ENCODE results near the gene KANSL2. TPM values are rescaled to one million over a fixed set of nuclear protein-coding genes. Genes with fewer than 3 reads are reported as not detected.
"Not testable (repeated sequence)": the region's sequence is repeated elsewhere in the genome, so short reads cannot be mapped to it uniquely, and the experiment has no call there.

KANSL2 gene
- polyA plus RNA-seq, 2 of the 4 experiments (the other 2 are of a cell fraction), result 30.3 to 62.8 TPM

- Histone ChIP-seq H3K27ac (no peak overlapping the region), H3K4me1 (no peaks in the 10 kb centered on the region), H3K4me3 (no peak overlapping the region), H3K9me3 (no peaks in the 10 kb centered on the region), H3K4me2 (no peak overlapping the region)
- 93% methylated on average over 4 of the region's 4 CpGs for WGBS (ENCODE audit: missing lambda C conversion rate)
- ATAC-seq (no peak), FAIRE-seq (no peak), DNase-seq (ENCODE audit: low read depth in 1 of 2, low spot score in 1 of 2) (no peak)
- TF ChIP-seq GATA3 (IDR thresholded peaks at IDR 0.05; ENCODE audit: borderline replicate concordance) (no peak), CEBPB (IDR thresholded peaks at IDR 0.05) (peak; percentile 51 to 56; a peak in 3 of 4 replicates), RNF2 (IDR thresholded peaks at IDR 0.05; ENCODE audit: borderline replicate concordance, low read depth) (no peak), PBX3 (IDR thresholded peaks at IDR 0.05) (no peak)
- ChIA-PET POLR2A (no interaction called here), CTCF (interaction anchor here (0.6 kb wide), 1 partner anchor 155 kb away, joined by 3 read pairs; no protein-coding TSS in a partner anchor)
These were observed 22.2 kb downstream of the KANSL2 start for GRCh38 chr12:48659863-48660262.

- CTCF ChIA-PET, result no interaction called here
- ATAC-seq (no peak; a peak in 1 of 6 replicates), FAIRE-seq (no peak), DNase-seq (ENCODE audit: low read depth in 1 of 2, low spot score in 1 of 2) (no peak)
- TF ChIP-seq MAFK (IDR thresholded peaks at IDR 0.05; ENCODE audit: partially characterized antibody) (peak; percentile 54), NFE2L2 (conservative IDR thresholded peaks at IDR 0.05; ENCODE audit: low read length) (no peak)
- WGBS (ENCODE audit: missing lambda C conversion rate), result 60% methylated on average over 4 of the region's 4 CpGs
- POLR2A ChIA-PET, result no interaction called here
- Histone ChIP-seq H3K27ac (no peak overlapping the region), H3K4me3 (no peak overlapping the region), H3K4me1 (no peaks in the 10 kb centered on the region), H3K4me2 (no peak overlapping the region), H3K9me3 (no peaks in the 10 kb centered on the region)
These were observed 30.4 kb downstream of the KANSL2 start for GRCh38 chr12:48651681-48652080.

- ATAC-seq, FAIRE-seq: not testable (repeated sequence)
- 94% methylated on average over 8 of the region's 8 CpGs for WGBS (ENCODE audit: missing lambda C conversion rate)
These were observed 36.7 kb downstream of the KANSL2 start for GRCh38 chr12:48645354-48645753.

GRCh38 chr12:48643011-48643410 is 39.0 kb downstream of the KANSL2 start:
- CTCF ChIA-PET, result no interaction called here
- 79% methylated on average over 2 of the region's 2 CpGs for WGBS (ENCODE audit: missing lambda C conversion rate)

More at GRCh38 chr12:48645354-48645753, 36.7 kb downstream of the KANSL2 start:
- H3K4me3 ChIP-seq; DNase-seq (ENCODE audit: low read depth in 1 of 2, low spot score in 1 of 2); H3K27ac ChIP-seq; H3K4me1 ChIP-seq; H3K4me2 ChIP-seq; POLR2A ChIA-PET; H3K9me3 ChIP-seq; CTCF ChIA-PET: not testable (repeated sequence)

GRCh38 chr12:48641752-48642555 is 40.1 kb downstream of the KANSL2 start:
- 90% methylated on average over 35 of the region's 54 CpGs for WGBS (ENCODE audit: missing lambda C conversion rate)
- H3K27ac ChIP-seq, FAIRE-seq: not testable (repeated sequence)

More at GRCh38 chr12:48643011-48643410, 39.0 kb downstream of the KANSL2 start:
- POLR2A ChIA-PET, result no interaction called here
- no peak overlapping the region for H3K27ac ChIP-seq
- ATAC-seq (no peak), FAIRE-seq (no peak), DNase-seq (ENCODE audit: low read depth in 1 of 2, low spot score in 1 of 2) (no peak)
- no peaks in the 10 kb centered on the region for H3K9me3 ChIP-seq
- H3K4me3 ChIP-seq, result no peak overlapping the region
- no peaks in the 10 kb centered on the region for H3K4me1 ChIP-seq
- no peak for TF ChIP-seq HDAC2 (IDR thresholded peaks at IDR 0.05)
- TF ChIP-seq ZSCAN20 (CRISPR knock-in tag; IDR thresholded peaks at IDR 0.05), result no peak
- TF ChIP-seq NR3C1 (IDR thresholded peaks at IDR 0.05), result no peak
- TF ChIP-seq HOXA7 (CRISPR knock-in tag; IDR thresholded peaks at IDR 0.05), result no peak
- TF ChIP-seq BCL3 (IDR thresholded peaks at IDR 0.05), result no peak
- TF ChIP-seq MAX (IDR thresholded peaks at IDR 0.05), result no peak
- peak in 1 of 2 experiments; percentile 40; a peak in 1 of 4 replicates for TF ChIP-seq CEBPB (IDR thresholded peaks at IDR 0.05)
- no peak for TF ChIP-seq EHMT2 (IDR thresholded peaks at IDR 0.05; ENCODE audit: low read depth)
- TF ChIP-seq RNF2 (IDR thresholded peaks at IDR 0.05; ENCODE audit: borderline replicate concordance, low read depth), result no peak
- no peak overlapping the region for H3K4me2 ChIP-seq

More at GRCh38 chr12:48641752-48642555, 40.1 kb downstream of the KANSL2 start:
- ATAC-seq; H3K9me3 ChIP-seq; DNase-seq (ENCODE audit: low read depth in 1 of 2, low spot score in 1 of 2); H3K4me1 ChIP-seq; POLR2A ChIA-PET; H3K4me2 ChIP-seq; H3K4me3 ChIP-seq: not testable (repeated sequence)
- CTCF ChIA-PET, result interaction anchor here (0.6 kb wide), 1 partner anchor 33 kb away, joined by 3 read pairs; no protein-coding TSS in a partner anchor

Data from A549 (cell line).